ENCODE data around the gene ZNF750. TPM values are rescaled to one million over a fixed set of nuclear protein-coding genes. Genes with fewer than 3 reads are reported as not detected.

The ZNF750 gene
- total and polyA plus RNA-seq, 8 donors, result 9.5 TPM; not detected in 7

DNA sequence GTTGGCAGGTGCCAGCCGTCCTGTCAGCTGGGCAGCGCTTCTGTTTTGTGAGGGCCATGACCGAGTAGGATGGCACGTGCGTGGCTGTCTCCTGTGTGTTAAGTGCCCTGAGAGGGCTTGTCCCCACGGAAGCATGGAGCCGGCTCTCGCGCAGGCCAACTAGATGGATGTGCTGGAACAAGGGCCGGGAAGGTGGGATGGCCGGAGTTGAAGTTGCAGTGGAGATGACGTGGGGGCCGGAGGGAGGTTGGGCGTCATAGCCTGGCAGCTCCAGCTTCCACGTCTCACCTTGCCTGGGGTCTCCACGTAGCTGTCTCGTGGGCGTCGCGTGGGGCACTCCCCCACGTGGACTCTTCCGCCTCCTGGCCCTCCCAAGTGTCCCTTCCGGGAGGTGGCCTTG lies 60.3 kb downstream of the ZNF750 start:
- H3K4me3 ChIP-seq, result no peak overlapping the region
- no peak for DNase-seq
- no peaks in the 10 kb centered on the region for H3K9me3 ChIP-seq
- peaks cover 13 to 36% (median 34%) of the 10 kb centered on the region in 4 donors for H3K36me3 ChIP-seq
- intact Hi-C loops (cut with DNase I; ENCODE audit: low total_unique reads), result no loop called here
- H3K4me1 ChIP-seq, result peaks cover 0 to 26% (median 11%) of the 10 kb centered on the region in 4 donors
- WGBS, 5 donors, result 90 to 95% (median 92%) methylated on average over 8 to 23 of the region's 23 CpGs
- TF ChIP-seq, protein P1, sequence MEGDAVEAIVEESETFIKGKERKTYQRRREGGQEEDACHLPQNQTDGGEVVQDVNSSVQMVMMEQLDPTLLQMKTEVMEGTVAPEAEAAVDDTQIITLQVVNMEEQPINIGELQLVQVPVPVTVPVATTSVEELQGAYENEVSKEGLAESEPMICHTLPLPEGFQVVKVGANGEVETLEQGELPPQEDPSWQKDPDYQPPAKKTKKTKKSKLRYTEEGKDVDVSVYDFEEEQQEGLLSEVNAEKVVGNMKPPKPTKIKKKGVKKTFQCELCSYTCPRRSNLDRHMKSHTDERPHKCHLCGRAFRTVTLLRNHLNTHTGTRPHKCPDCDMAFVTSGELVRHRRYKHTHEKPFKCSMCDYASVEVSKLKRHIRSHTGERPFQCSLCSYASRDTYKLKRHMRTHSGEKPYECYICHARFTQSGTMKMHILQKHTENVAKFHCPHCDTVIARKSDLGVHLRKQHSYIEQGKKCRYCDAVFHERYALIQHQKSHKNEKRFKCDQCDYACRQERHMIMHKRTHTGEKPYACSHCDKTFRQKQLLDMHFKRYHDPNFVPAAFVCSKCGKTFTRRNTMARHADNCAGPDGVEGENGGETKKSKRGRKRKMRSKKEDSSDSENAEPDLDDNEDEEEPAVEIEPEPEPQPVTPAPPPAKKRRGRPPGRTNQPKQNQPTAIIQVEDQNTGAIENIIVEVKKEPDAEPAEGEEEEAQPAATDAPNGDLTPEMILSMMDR (IDR thresholded peaks at IDR 0.05), result no peak
- no peak for TF ChIP-seq POLR2A (IDR thresholded peaks at IDR 0.05)
- no peak for TF ChIP-seq POLR2AphosphoS5 (IDR thresholded peaks at IDR 0.05)
- TF ChIP-seq EP300 (IDR thresholded peaks at IDR 0.05), result no peak
- no peak overlapping the region for H3K27ac ChIP-seq
- no peaks in the 10 kb centered on the region for H3K27me3 ChIP-seq

Other genes with a start within 250 kb of the ZNF750 start
- gene WDR45B, start 191.6 kb downstream of the ZNF750 start, total RNA-seq, result 100 to 1,000 TPM in 2 of 5 donors, 10 to 100 TPM in 3; 75.3 to 108 (median 92.9) TPM
- 10 to 100 TPM; 62.8 to 70.7 (median 62.9) TPM for gene WDR45B, start 191.6 kb downstream of the ZNF750 start, polyA plus RNA-seq
- gene RAB40B, start 141.3 kb downstream of the ZNF750 start, total RNA-seq, result 100 to 1,000 TPM in 2 of 5 donors, 10 to 100 TPM in 2, 1 to 10 TPM in 1; 7.6 to 133 (median 36.4) TPM
- gene RAB40B, start 141.3 kb downstream of the ZNF750 start, polyA plus RNA-seq, result 10 to 100 TPM; 13.5 to 25.7 (median 17.7) TPM
- gene FN3KRP, start 123.3 kb downstream of the ZNF750 start, total RNA-seq, result 10 to 100 TPM in 4 of 5 donors, 1 to 10 TPM in 1; 1.2 to 50.7 (median 17.5) TPM
- 10 to 100 TPM; 20.0 to 28.2 (median 26.9) TPM for gene FN3KRP, start 123.3 kb downstream of the ZNF750 start, polyA plus RNA-seq
- 10 to 100 TPM; 13.6 to 59.5 (median 16.5) TPM for gene FN3K, start 104.4 kb downstream of the ZNF750 start, total RNA-seq
- gene FN3K, start 104.4 kb downstream of the ZNF750 start, polyA plus RNA-seq, result 10 to 100 TPM; 13.0 to 18.5 (median 16.4) TPM
- gene TBCD, start 88.0 kb downstream of the ZNF750 start, total RNA-seq, result 100 to 1,000 TPM in 3 of 5 donors, 10 to 100 TPM in 2; 51.2 to 155 (median 104) TPM
- gene TBCD, start 88.0 kb downstream of the ZNF750 start, polyA plus RNA-seq, result 100 to 1,000 TPM in 1 of 3 donors, 10 to 100 TPM in 2; 69.3 to 110 (median 75.3) TPM
- 100 to 1,000 TPM in 2 of 5 donors, 10 to 100 TPM in 3; 25.7 to 452 (median 55.4) TPM for gene METRNL, start 239.6 kb upstream of the ZNF750 start, total RNA-seq
- 10 to 100 TPM; 29.3 to 49.1 (median 35.9) TPM for gene METRNL, start 239.6 kb upstream of the ZNF750 start, polyA plus RNA-seq